ENCODE measurements around the gene HAAO. TPM values are rescaled to one million over a fixed set of nuclear protein-coding genes. Genes with fewer than 3 reads are reported as not detected.

Gene HAAO
- total RNA-seq, 1 experiment from 2014 or later, result 47.5 TPM

- Histone ChIP-seq H3K4me1 (peaks cover 7% of the 10 kb centered on the region; the same call in 1 of the 2 replicates), H3K36me3 (ENCODE audit: control insufficient read depth, insufficient read depth, low read length) (no peaks in the 10 kb centered on the region), H3K9me3 (no peaks in the 10 kb centered on the region), H3K27me3 (replicated peaks; ENCODE audit: control insufficient read depth, insufficient read depth, low read length) (no peaks in the 10 kb centered on the region), H3K4me3 (ENCODE audit: low read depth, low read length) (no peak overlapping the region)
- CTCF ChIA-PET, result interaction anchor here (0.7 to 1.4 kb wide), 5 partner anchors 29 to 748 kb away, joined by 3 to 4 read pairs (median 4); partner anchors contain the start of gene ZFP36L2
- POLR2A ChIA-PET, result no interaction called here
- no peak overlapping the region for H3K27ac Mint-ChIP-seq (ENCODE audit: unreplicated experiment)
- no TSS peak for BruUV-seq (replicated peaks)
- H3K4me1 Mint-ChIP-seq (ENCODE audit: low read depth, unreplicated experiment), result peaks cover 6% of the 10 kb centered on the region
- TF ChIP-seq CTCF (IDR thresholded peaks at IDR 0.05; ENCODE audit: insufficient read depth in 1 of 2, low read depth in 1 of 2, low read length in 1 of 2, severe bottlenecking in 1 of 2, unreplicated experiment in 1 of 2), result peak; percentile 92 to 93
- intact Hi-C loops (cut with micrococcal nuclease; ENCODE audit: unreplicated experiment), result loop anchor here (1.0 to 5.0 kb wide), 4 partner anchors 119 to 714 kb away; no protein-coding TSS in a partner anchor
- H3K9me3 Mint-ChIP-seq (ENCODE audit: unreplicated experiment), result no peaks in the 10 kb centered on the region
- H3K4me3 Mint-ChIP-seq (ENCODE audit: unreplicated experiment), result no peak overlapping the region
- peak; percentile 80 to 83 for DNase-seq
- no peaks in the 10 kb centered on the region for H3K27me3 Mint-ChIP-seq (ENCODE audit: insufficient read depth, unreplicated experiment)
- no peaks in the 10 kb centered on the region for H3K36me3 Mint-ChIP-seq (ENCODE audit: insufficient read depth, unreplicated experiment)
Observed at GRCh38 chr2:42828487-42829425, 36.4 kb upstream of the HAAO start.

GRCh38 chr2:42827647-42828486 is 35.5 kb upstream of the HAAO start:
- Histone ChIP-seq H3K9me3 (no peaks in the 10 kb centered on the region), H3K27me3 (replicated peaks; ENCODE audit: control insufficient read depth, insufficient read depth, low read length) (no peaks in the 10 kb centered on the region), H3K4me3 (ENCODE audit: low read depth, low read length) (peak overlapping the region; percentile 6; the same call in 1 of the 2 replicates), H3K36me3 (ENCODE audit: control insufficient read depth, insufficient read depth, low read length) (no peaks in the 10 kb centered on the region), H3K4me1 (peaks cover 7% of the 10 kb centered on the region; the same call in 1 of the 2 replicates)
- peak overlapping the region; percentile 60 for H3K4me3 Mint-ChIP-seq (ENCODE audit: unreplicated experiment)
- intact Hi-C loops (cut with micrococcal nuclease; ENCODE audit: unreplicated experiment), result loop anchor here (1.0 to 5.0 kb wide), 8 partner anchors 31 to 781 kb away; no protein-coding TSS in a partner anchor
- no peaks in the 10 kb centered on the region for H3K27me3 Mint-ChIP-seq (ENCODE audit: insufficient read depth, unreplicated experiment)
- peak; percentile 96 for TF ChIP-seq CTCF (IDR thresholded peaks at IDR 0.05; ENCODE audit: insufficient read depth in 1 of 2, low read depth in 1 of 2, low read length in 1 of 2, severe bottlenecking in 1 of 2, unreplicated experiment in 1 of 2)
- POLR2A ChIA-PET, result no interaction called here
- H3K4me1 Mint-ChIP-seq (ENCODE audit: low read depth, unreplicated experiment), result peaks cover 6% of the 10 kb centered on the region
- CTCF ChIA-PET, result interaction anchor here (0.5 to 1.4 kb wide), 6 partner anchors 30 to 752 kb away, joined by 3 to 4 read pairs (median 4); partner anchors contain the start of gene ZFP36L2
- peak; percentile 86 to 89 for DNase-seq
- H3K27ac Mint-ChIP-seq (ENCODE audit: unreplicated experiment), result no peak overlapping the region
- H3K36me3 Mint-ChIP-seq (ENCODE audit: insufficient read depth, unreplicated experiment), result no peaks in the 10 kb centered on the region
- no peaks in the 10 kb centered on the region for H3K9me3 Mint-ChIP-seq (ENCODE audit: unreplicated experiment)
- BruUV-seq (replicated peaks), result no TSS peak

- Histone ChIP-seq H3K4me3 (ENCODE audit: low read depth, low read length) (no peak overlapping the region), H3K27me3 (replicated peaks; ENCODE audit: control insufficient read depth, insufficient read depth, low read length) (no peaks in the 10 kb centered on the region), H3K36me3 (ENCODE audit: control insufficient read depth, insufficient read depth, low read length) (no peaks in the 10 kb centered on the region), H3K4me1 (peaks cover 7% of the 10 kb centered on the region; the same call in 1 of the 2 replicates), H3K9me3 (no peaks in the 10 kb centered on the region)
- CTCF ChIA-PET, result no interaction called here
- H3K27ac Mint-ChIP-seq (ENCODE audit: unreplicated experiment), result no peak overlapping the region
- no peak overlapping the region for H3K4me3 Mint-ChIP-seq (ENCODE audit: unreplicated experiment)
- no peak for TF ChIP-seq CTCF (IDR thresholded peaks at IDR 0.05; ENCODE audit: insufficient read depth in 1 of 2, low read depth in 1 of 2, low read length in 1 of 2, severe bottlenecking in 1 of 2, unreplicated experiment in 1 of 2)
- intact Hi-C loops (cut with micrococcal nuclease; ENCODE audit: unreplicated experiment), result loop anchor here (5.0 kb wide), 2 partner anchors 196 to 286 kb away; no protein-coding TSS in a partner anchor
- no peaks in the 10 kb centered on the region for H3K9me3 Mint-ChIP-seq (ENCODE audit: unreplicated experiment)
- no TSS peak for BruUV-seq (replicated peaks)
- POLR2A ChIA-PET, result no interaction called here
- no peak for DNase-seq
- peaks cover 6% of the 10 kb centered on the region for H3K4me1 Mint-ChIP-seq (ENCODE audit: low read depth, unreplicated experiment)
- H3K27me3 Mint-ChIP-seq (ENCODE audit: insufficient read depth, unreplicated experiment), result no peaks in the 10 kb centered on the region
- no peaks in the 10 kb centered on the region for H3K36me3 Mint-ChIP-seq (ENCODE audit: insufficient read depth, unreplicated experiment)
Observed at GRCh38 chr2:42826231-42826630, 33.8 kb upstream of the HAAO start.
